HepG2 (cell line): ENCODE measurements around the gene CACNA1G. TPM values are rescaled to one million over a fixed set of nuclear protein-coding genes. Genes with fewer than 3 reads are reported as not detected.

Experiments
- BORCS8-MEF2B ChIP-seq: sonication (generic); formaldehyde crosslinking; IDR thresholded peaks from 2 replicates; pipeline ENCODE4 v1.8.0; 2022; ENCODE audit warnings: mild to moderate bottlenecking, missing genetic modification reagents
- DMTF1 ChIP-seq: sonication (generic); formaldehyde crosslinking; IDR thresholded peaks from 2 replicates; pipeline ENCODE4 v1.4.0; 2020; ENCODE audit warnings: mild to moderate bottlenecking, missing genetic modification reagents
- KDM4B ChIP-seq: sonication (generic); formaldehyde crosslinking; IDR thresholded peaks from 2 replicates; pipeline ENCODE4 v1.4.0; 2020; ENCODE audit warnings: missing genetic modification reagents
- KDM5B ChIP-seq: sonication (generic); formaldehyde crosslinking; IDR thresholded peaks from 2 replicates; pipeline ENCODE4 v1.4.0; 2020; ENCODE audit warnings: missing genetic modification reagents, mild to moderate bottlenecking, borderline replicate concordance
- TAF1 ChIP-seq: sonication (generic); formaldehyde crosslinking; IDR thresholded peaks from 2 replicates; pipeline ENCODE4 v1.4.0; 2020; ENCODE audit warnings: missing genetic modification reagents
- TBX3 ChIP-seq: fragments of 450-650 bp; IDR thresholded peaks from 2 replicates; pipeline ENCODE4 v1.6.1; 2017; ENCODE audit warnings: antibody characterized with exemption, mild to moderate bottlenecking, inconsistent platforms, borderline replicate concordance
- ZFP36L1 ChIP-seq: sonication (generic); formaldehyde crosslinking; IDR thresholded peaks from 2 replicates; pipeline ENCODE4 v1.8.0; 2022; ENCODE audit warnings: mild to moderate bottlenecking, missing genetic modification reagents, moderate library complexity
- ZNF773 ChIP-seq: sonication (generic); formaldehyde crosslinking; IDR thresholded peaks from 2 replicates; pipeline ENCODE4 v1.4.0; 2020; ENCODE audit warnings: missing genetic modification reagents, borderline replicate concordance
- polyA plus RNA-seq, 8 experiments: library from polyadenylated mRNA; depleted of rRNA in 3 of 8; stranded (reverse) in 7 of 8; unstranded in 1 of 8; fragments of >200 nt; fragmentation: Illumina TruSeq in 4 of 8; extraction: Trizol in 4 of 8; gene quantifications; 2 replicates each; pipeline versions ENCODE4 v1.2.1 to v1.2.3, GENCODE V29; 2011 to 2016; ENCODE audit warnings: low read depth in 4 of 8, missing spikeins in 1 of 8, mixed read lengths in 1 of 8; ENCODE audit not compliant: insufficient read depth in 1 of 8
- total RNA-seq, 5 experiments: library from RNA; depleted of rRNA; stranded (reverse); fragments of >200 nt; fragmentation: Illumina TruSeq; extraction: Trizol; gene quantifications; 2 replicates each; pipeline ENCODE4 v1.2.3, GENCODE V29; 2016; ENCODE audit warnings: low read depth in 1 of 5
- TF ChIP-seq, protein P1 (sequence below): sonication (generic); formaldehyde crosslinking; IDR thresholded peaks from 2 replicates; pipeline ENCODE4 v1.4.0; 2020; ENCODE audit warnings: mild to moderate bottlenecking, missing genetic modification reagents
- TF ChIP-seq, protein P2 (sequence below): sonication (generic); formaldehyde crosslinking; IDR thresholded peaks from 2 replicates; pipeline ENCODE4 v1.5.0; 2020; ENCODE audit warnings: missing genetic modification reagents, mild to moderate bottlenecking, borderline replicate concordance
- TF ChIP-seq, protein P3 (sequence below): sonication (generic); formaldehyde crosslinking; IDR thresholded peaks from 2 replicates; pipeline ENCODE4 v1.8.0; 2023; ENCODE audit warnings: mild to moderate bottlenecking, missing genetic modification reagents
- TF ChIP-seq, protein P4 (sequence below): conservative IDR thresholded peaks from 2 replicates; pipeline ENCODE4 v1.6.1; 2018; ENCODE audit warnings: missing genetic modification reagents

The CACNA1G gene
- total and polyA plus RNA-seq, 2 of the 13 experiments (the other 11 are each of a cell fraction or from before 2014, with no cell fraction given): 0.02 TPM; not detected in 1

DNA sequence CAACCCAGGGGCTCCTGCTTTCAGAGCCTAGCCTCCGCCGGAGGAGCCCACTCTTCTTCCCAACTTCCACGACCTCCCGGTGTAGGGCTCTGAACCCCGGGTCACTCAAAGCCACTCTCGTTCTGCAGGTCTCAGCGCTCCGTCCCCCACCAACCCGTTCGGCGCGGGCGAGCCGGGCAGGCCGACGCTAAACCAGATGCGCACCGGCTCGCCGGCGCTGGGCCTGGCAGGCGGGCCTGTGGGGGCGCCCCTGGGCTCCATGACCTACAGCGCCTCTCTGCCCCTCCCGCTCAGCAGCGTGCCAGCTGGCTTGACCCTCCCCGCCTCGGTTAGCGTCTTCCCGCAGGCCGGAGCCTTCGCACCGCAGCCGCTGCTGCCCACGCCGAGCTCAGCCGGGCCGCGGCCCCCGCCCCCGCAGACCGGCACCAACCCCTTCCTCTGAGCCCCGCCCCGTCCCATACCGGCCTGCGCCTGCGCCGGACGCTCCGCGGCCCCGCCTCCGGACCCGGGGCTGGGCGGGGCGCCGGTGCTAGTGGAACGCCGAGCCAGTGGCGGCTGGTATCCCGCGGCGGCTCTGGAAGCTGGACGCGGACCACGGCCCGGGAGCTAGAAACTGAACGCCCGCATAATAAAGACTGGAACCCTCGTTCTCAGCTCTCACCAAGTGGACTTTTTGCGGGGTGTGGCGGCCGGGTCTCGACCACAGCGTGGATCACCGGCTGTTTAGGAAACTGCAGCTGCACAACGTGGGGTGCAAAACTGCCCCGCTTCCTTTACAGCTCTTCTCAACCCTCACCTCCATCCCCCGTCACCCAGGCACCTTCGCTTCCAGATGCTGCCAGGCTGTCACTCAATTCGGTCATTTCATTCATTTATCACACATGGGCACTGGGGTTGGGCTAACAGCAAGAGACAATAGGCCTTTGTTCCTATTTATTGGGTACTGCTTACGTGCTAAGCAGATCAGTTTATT, 18.5 kb upstream of the CACNA1G start (continued):
- TF ChIP-seq DMTF1 (CRISPR knock-in tag): no peak
- peak; percentile 89 for TF ChIP-seq BORCS8-MEF2B (CRISPR knock-in tag)
- TF ChIP-seq TBX3: no peak
- TF ChIP-seq KDM4B (CRISPR knock-in tag): no peak
- TF ChIP-seq ZFP36L1 (CRISPR knock-in tag): 0 out of 2 replicates have a peak, but pooled peaks have one; percentile 42
- peak; percentile 53; the same call in 1 of the 2 replicates for TF ChIP-seq ZNF773
- TF ChIP-seq, protein P1, sequence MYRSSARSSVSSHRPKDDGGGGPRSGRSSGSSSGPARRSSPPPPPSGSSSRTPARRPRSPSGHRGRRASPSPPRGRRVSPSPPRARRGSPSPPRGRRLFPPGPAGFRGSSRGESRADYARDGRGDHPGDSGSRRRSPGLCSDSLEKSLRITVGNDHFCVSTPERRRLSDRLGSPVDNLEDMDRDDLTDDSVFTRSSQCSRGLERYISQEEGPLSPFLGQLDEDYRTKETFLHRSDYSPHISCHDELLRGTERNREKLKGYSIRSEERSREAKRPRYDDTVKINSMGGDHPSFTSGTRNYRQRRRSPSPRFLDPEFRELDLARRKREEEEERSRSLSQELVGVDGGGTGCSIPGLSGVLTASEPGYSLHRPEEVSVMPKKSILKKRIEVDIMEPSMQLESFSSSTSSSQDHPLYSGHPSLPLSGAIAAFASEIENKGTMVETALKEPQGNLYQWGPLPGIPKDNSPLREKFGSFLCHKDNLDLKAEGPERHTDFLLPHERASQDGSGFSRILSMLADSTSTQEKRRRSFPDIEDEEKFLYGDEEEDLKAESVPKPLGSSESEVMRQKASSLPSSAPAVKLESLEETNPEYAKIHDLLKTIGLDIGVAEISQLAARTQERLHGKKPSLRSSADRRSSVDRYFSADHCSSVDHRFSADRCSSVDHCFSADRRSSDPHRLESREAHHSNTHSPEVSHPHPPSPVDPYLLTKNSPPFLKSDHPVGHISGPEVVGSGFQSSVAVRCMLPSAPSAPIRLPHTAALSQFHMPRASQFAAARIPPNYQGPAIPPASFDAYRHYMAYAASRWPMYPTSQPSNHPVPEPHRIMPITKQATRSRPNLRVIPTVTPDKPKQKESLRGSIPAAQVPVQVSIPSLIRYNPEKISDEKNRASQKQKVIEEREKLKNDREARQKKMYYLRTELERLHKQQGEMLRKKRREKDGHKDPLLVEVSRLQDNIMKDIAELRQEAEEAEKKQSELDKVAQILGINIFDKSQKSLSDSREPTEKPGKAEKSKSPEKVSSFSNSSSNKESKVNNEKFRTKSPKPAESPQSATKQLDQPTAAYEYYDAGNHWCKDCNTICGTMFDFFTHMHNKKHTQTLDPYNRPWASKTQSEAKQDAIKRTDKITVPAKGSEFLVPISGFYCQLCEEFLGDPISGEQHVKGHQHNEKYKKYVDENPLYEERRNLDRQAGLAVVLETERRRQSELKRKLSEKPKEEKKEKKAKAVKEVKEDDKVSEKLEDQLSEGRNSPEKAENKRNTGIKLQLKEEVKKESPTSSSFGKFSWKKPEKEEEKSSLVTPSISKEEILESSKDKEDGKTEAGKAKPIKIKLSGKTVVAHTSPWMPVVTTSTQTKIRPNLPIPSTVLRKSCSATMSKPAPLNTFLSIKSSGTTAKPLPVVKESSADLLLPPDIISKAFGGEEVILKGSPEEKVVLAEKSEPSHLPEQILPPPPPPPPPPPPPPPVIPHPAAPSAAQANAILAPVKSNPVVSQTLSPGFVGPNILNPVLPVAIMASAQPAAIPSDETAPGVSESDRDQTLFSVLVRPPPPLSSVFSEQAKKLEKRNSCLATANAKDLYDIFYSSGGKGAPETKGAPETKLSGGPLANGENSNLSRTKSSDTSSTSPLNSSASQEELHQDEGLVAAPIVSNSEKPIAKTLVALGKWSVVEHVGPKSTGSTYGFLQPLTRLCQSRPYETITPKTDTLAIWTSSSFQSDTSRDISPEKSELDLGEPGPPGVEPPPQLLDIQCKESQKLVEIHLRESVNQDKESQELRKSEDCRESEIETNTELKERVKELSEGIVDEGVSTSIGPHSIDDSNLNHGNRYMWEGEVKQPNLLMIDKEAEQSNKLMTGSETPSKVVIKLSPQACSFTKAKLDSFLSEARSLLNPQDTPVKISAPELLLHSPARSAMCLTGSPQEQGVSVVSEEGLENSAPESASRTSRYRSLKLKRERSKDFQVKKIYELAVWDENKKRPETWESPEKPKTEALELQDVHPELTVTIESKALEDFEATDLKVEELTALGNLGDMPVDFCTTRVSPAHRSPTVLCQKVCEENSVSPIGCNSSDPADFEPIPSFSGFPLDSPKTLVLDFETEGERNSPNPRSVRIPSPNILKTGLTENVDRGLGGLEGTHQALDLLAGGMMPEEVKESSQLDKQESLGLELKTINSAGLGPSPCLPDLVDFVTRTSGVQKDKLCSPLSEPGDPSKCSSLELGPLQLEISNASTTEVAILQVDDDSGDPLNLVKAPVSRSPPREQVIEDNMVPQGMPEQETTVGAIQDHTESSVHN (CRISPR knock-in tag): peak; percentile 82; the same call in 1 of the 2 replicates
- TF ChIP-seq KDM5B (CRISPR knock-in tag): peak; percentile 91; the same call in 1 of the 2 replicates
- TF ChIP-seq TAF1 (CRISPR knock-in tag): peak; percentile 92
- TF ChIP-seq, protein P2, sequence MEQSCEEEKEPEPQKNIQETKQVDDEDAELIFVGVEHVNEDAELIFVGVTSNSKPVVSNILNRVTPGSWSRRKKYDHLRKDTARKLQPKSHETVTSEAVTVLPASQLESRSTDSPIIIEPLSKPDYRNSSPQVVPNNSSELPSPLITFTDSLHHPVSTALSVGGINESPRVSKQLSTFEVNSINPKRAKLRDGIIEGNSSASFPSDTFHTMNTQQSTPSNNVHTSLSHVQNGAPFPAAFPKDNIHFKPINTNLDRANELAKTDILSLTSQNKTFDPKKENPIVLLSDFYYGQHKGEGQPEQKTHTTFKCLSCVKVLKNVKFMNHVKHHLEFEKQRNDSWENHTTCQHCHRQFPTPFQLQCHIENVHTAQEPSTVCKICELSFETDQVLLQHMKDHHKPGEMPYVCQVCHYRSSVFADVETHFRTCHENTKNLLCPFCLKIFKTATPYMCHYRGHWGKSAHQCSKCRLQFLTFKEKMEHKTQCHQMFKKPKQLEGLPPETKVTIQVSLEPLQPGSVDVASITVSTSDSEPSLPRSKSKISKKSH (CRISPR knock-in tag): 0 out of 2 replicates have a peak, but pooled peaks have one; percentile 16
- TF ChIP-seq, protein P3, sequence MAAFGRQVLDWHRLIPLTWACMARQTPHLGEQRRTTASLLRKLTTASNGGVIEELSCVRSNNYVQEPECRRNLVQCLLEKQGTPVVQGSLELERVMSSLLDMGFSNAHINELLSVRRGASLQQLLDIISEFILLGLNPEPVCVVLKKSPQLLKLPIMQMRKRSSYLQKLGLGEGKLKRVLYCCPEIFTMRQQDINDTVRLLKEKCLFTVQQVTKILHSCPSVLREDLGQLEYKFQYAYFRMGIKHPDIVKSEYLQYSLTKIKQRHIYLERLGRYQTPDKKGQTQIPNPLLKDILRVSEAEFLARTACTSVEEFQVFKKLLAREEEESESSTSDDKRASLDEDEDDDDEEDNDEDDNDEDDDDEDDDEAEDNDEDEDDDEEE (CRISPR knock-in tag): no peak
- TF ChIP-seq, protein P4, sequence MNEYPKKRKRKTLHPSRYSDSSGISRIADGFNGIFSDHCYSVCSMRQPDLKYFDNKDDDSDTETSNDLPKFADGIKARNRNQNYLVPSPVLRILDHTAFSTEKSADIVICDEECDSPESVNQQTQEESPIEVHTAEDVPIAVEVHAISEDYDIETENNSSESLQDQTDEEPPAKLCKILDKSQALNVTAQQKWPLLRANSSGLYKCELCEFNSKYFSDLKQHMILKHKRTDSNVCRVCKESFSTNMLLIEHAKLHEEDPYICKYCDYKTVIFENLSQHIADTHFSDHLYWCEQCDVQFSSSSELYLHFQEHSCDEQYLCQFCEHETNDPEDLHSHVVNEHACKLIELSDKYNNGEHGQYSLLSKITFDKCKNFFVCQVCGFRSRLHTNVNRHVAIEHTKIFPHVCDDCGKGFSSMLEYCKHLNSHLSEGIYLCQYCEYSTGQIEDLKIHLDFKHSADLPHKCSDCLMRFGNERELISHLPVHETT (CRISPR knock-in tag): 0 out of 2 replicates have a peak, but pooled peaks have one; percentile 65
